GM12878 (cell line): ENCODE data around the gene HNRNPA2B1. TPM values are rescaled to one million over a fixed set of nuclear protein-coding genes. Genes with fewer than 3 reads are reported as not detected.

Source experiments
- FOS ChIP-seq: IDR thresholded peaks from 3 replicates; pipeline ENCODE4 v1.6.1; 2011; ENCODE audit warnings: borderline replicate concordance; ENCODE audit not compliant: insufficient read length; ENCODE audit errors: extremely low read depth
- POLR2A ChIP-seq: IDR thresholded peaks from 2 replicates; pipeline ENCODE4 v1.6.1; 2011; ENCODE audit warnings: low read depth, mild to moderate bottlenecking, low read length
- polyA plus RNA-seq, 11 experiments: library from polyadenylated mRNA; depleted of rRNA in 4 of 11; unstranded in 6 of 11; stranded (reverse) in 5 of 11; fragments of >200 nt; fragmentation: Nextera tagmentation in 4 of 11; fragmentation: Illumina TruSeq in 1 of 11; extraction: Ambion mirVana in 4 of 11; extraction: Trizol in 1 of 11; gene quantifications; 1 replicate in 1 of 11; 2 replicates in 10 of 11; pipeline versions ENCODE4 v1.2.1 to v1.2.3, GENCODE V29; 2011 to 2016; ENCODE audit warnings: inconsistent platforms in 2 of 11, missing spikeins in 2 of 11, low read depth in 1 of 11
- total RNA-seq, 4 experiments: library from RNA; depleted of rRNA in 3 of 4; stranded (reverse); fragments of >200 nt in 3 of 4; fragmentation: Illumina TruSeq in 1 of 4; extraction: Trizol in 1 of 4; gene quantifications; 2 replicates each; pipeline versions ENCODE4 v1.2.1 to v1.2.3, GENCODE V29; 2013 to 2021
- TF ChIP-seq, protein P1 (sequence below): IDR thresholded peaks from 2 replicates; pipeline ENCODE4 v1.6.1; 2012; ENCODE audit warnings: mild to moderate bottlenecking, low read depth, low read length
- TF ChIP-seq, protein P2 (sequence below): fragments of 450-650 bp; conservative IDR thresholded peaks from 2 replicates; pipeline ENCODE4 v1.6.1; 2017; ENCODE audit warnings: mild to moderate bottlenecking, moderate library complexity
- TF ChIP-seq, protein P3 (sequence below): IDR thresholded peaks from 2 replicates; pipeline ENCODE4 v1.6.1; 2012; ENCODE audit warnings: low read depth, low read length, improper control_type of control experiment
- TF ChIP-seq, protein P4 (sequence below): fragments of 450-650 bp; IDR thresholded peaks from 2 replicates; pipeline ENCODE4 v1.6.1; 2016; ENCODE audit warnings: mild to moderate bottlenecking, moderate library complexity, borderline replicate concordance

The HNRNPA2B1 gene
- total and polyA plus RNA-seq, 10 of the 15 experiments (the other 5 are each of a cell fraction or from before 2014, with no cell fraction given): 295 to 1,396 (median 932) TPM

DNA sequence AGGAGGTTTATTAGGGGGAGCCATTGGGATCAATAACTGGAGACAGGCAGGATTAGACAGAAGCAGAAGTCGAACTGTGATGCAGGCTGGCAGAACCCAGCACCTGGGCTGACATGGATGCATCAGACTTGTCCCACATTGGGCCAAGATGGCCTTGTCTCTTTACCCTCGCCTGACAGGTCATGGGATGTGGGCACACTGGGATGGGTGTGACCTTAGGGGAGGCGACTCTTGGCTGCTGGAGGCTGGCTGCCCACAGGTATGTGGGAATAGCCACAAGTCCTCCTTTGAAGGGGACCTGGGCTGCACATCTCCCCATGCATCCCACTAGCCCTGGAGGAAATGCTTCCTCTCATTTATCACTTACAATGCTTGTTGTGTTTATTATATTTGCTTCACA, 31.3 kb downstream of the HNRNPA2B1 start (continued):
- TF ChIP-seq, protein P1, sequence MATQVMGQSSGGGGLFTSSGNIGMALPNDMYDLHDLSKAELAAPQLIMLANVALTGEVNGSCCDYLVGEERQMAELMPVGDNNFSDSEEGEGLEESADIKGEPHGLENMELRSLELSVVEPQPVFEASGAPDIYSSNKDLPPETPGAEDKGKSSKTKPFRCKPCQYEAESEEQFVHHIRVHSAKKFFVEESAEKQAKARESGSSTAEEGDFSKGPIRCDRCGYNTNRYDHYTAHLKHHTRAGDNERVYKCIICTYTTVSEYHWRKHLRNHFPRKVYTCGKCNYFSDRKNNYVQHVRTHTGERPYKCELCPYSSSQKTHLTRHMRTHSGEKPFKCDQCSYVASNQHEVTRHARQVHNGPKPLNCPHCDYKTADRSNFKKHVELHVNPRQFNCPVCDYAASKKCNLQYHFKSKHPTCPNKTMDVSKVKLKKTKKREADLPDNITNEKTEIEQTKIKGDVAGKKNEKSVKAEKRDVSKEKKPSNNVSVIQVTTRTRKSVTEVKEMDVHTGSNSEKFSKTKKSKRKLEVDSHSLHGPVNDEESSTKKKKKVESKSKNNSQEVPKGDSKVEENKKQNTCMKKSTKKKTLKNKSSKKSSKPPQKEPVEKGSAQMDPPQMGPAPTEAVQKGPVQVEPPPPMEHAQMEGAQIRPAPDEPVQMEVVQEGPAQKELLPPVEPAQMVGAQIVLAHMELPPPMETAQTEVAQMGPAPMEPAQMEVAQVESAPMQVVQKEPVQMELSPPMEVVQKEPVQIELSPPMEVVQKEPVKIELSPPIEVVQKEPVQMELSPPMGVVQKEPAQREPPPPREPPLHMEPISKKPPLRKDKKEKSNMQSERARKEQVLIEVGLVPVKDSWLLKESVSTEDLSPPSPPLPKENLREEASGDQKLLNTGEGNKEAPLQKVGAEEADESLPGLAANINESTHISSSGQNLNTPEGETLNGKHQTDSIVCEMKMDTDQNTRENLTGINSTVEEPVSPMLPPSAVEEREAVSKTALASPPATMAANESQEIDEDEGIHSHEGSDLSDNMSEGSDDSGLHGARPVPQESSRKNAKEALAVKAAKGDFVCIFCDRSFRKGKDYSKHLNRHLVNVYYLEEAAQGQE: no peak
- TF ChIP-seq FOS (no peak), POLR2A (no peak)
- TF ChIP-seq, protein P2, sequence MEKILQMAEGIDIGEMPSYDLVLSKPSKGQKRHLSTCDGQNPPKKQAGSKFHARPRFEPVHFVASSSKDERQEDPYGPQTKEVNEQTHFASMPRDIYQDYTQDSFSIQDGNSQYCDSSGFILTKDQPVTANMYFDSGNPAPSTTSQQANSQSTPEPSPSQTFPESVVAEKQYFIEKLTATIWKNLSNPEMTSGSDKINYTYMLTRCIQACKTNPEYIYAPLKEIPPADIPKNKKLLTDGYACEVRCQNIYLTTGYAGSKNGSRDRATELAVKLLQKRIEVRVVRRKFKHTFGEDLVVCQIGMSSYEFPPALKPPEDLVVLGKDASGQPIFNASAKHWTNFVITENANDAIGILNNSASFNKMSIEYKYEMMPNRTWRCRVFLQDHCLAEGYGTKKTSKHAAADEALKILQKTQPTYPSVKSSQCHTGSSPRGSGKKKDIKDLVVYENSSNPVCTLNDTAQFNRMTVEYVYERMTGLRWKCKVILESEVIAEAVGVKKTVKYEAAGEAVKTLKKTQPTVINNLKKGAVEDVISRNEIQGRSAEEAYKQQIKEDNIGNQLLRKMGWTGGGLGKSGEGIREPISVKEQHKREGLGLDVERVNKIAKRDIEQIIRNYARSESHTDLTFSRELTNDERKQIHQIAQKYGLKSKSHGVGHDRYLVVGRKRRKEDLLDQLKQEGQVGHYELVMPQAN: no peak
- TF ChIP-seq, protein P3, sequence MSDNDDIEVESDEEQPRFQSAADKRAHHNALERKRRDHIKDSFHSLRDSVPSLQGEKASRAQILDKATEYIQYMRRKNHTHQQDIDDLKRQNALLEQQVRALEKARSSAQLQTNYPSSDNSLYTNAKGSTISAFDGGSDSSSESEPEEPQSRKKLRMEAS: no peak
- TF ChIP-seq, protein P4, sequence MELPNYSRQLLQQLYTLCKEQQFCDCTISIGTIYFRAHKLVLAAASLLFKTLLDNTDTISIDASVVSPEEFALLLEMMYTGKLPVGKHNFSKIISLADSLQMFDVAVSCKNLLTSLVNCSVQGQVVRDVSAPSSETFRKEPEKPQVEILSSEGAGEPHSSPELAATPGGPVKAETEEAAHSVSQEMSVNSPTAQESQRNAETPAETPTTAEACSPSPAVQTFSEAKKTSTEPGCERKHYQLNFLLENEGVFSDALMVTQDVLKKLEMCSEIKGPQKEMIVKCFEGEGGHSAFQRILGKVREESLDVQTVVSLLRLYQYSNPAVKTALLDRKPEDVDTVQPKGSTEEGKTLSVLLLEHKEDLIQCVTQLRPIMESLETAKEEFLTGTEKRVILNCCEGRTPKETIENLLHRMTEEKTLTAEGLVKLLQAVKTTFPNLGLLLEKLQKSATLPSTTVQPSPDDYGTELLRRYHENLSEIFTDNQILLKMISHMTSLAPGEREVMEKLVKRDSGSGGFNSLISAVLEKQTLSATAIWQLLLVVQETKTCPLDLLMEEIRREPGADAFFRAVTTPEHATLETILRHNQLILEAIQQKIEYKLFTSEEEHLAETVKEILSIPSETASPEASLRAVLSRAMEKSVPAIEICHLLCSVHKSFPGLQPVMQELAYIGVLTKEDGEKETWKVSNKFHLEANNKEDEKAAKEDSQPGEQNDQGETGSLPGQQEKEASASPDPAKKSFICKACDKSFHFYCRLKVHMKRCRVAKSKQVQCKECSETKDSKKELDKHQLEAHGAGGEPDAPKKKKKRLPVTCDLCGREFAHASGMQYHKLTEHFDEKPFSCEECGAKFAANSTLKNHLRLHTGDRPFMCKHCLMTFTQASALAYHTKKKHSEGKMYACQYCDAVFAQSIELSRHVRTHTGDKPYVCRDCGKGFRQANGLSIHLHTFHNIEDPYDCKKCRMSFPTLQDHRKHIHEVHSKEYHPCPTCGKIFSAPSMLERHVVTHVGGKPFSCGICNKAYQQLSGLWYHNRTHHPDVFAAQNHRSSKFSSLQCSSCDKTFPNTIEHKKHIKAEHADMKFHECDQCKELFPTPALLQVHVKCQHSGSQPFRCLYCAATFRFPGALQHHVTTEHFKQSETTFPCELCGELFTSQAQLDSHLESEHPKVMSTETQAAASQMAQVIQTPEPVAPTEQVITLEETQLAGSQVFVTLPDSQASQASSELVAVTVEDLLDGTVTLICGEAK: no peak
